HepG2 (cell line): ENCODE data around the gene NOL12. TPM values are rescaled to one million over a fixed set of nuclear protein-coding genes. Genes with fewer than 3 reads are reported as not detected.

Source experiments
- ARHGAP35 ChIP-seq: sonication (generic); formaldehyde crosslinking; IDR thresholded peaks from 2 replicates; pipeline ENCODE4 v1.9.0; 2022; ENCODE audit warnings: mild to moderate bottlenecking, inconsistent platforms, moderate library complexity, missing genetic modification reagents, borderline replicate concordance
- CBFB ChIP-seq: sonication (generic); formaldehyde crosslinking; IDR thresholded peaks from 2 replicates; pipeline ENCODE4 v1.4.0; 2020; ENCODE audit warnings: missing genetic modification reagents
- CENPX ChIP-seq: sonication (generic); formaldehyde crosslinking; IDR thresholded peaks from 2 replicates; pipeline ENCODE4 v1.9.0; 2021; ENCODE audit warnings: mild to moderate bottlenecking, missing genetic modification reagents, moderate library complexity
- DPF2 ChIP-seq: sonication (generic); formaldehyde crosslinking; IDR thresholded peaks from 2 replicates; pipeline ENCODE4 v1.4.0; 2020; ENCODE audit warnings: mild to moderate bottlenecking, low read depth, missing genetic modification reagents, borderline replicate concordance
- GATAD2A ChIP-seq: IDR thresholded peaks from 2 replicates; pipeline ENCODE4 v1.6.1; 2016
- HNRNPH1 ChIP-seq: fragments of 200-400 bp; formaldehyde crosslinking; optimal IDR thresholded peaks from 2 replicates; pipeline ENCODE3; 2017; ENCODE audit warnings: mild to moderate bottlenecking, low read depth, low read length
- MAF1 ChIP-seq: sonication (generic); formaldehyde crosslinking; IDR thresholded peaks from 2 replicates; pipeline ENCODE4 v1.5.0; 2020; ENCODE audit warnings: missing genetic modification reagents, borderline replicate concordance
- MXD1 ChIP-seq: sonication (generic); formaldehyde crosslinking; IDR thresholded peaks from 2 replicates; pipeline ENCODE4 v1.4.0; 2020; ENCODE audit warnings: mild to moderate bottlenecking, missing genetic modification reagents
- PHB2 ChIP-seq: fragments of 450-650 bp; IDR thresholded peaks from 2 replicates; pipeline ENCODE4 v1.6.1; 2018; ENCODE audit not compliant: partially characterized antibody
- SRF ChIP-seq: IDR thresholded peaks from 2 replicates; pipeline ENCODE4 v1.6.1; 2011; ENCODE audit warnings: mild to moderate bottlenecking, low read depth, low read length, moderate library complexity
- TFAP4 ChIP-seq: sonication (generic); IDR thresholded peaks from 2 replicates; pipeline ENCODE4 v1.6.1; 2016; ENCODE audit warnings: low read depth, borderline replicate concordance
- ZNF136 ChIP-seq: sonication (generic); formaldehyde crosslinking; IDR thresholded peaks from 2 replicates; pipeline ENCODE4 v1.8.1; 2022; ENCODE audit warnings: low read depth, mild to moderate bottlenecking, moderate library complexity, missing genetic modification reagents
- ZNF232 ChIP-seq: sonication (generic); formaldehyde crosslinking; IDR thresholded peaks from 2 replicates; pipeline ENCODE4 v1.4.0; 2020; ENCODE audit warnings: missing genetic modification reagents, borderline replicate concordance
- ZNF572 ChIP-seq: sonication (generic); formaldehyde crosslinking; IDR thresholded peaks from 2 replicates; pipeline ENCODE4 v1.5.1; 2020; ENCODE audit warnings: mild to moderate bottlenecking, missing genetic modification reagents
- ZNF713 ChIP-seq: sonication (generic); formaldehyde crosslinking; IDR thresholded peaks from 2 replicates; pipeline ENCODE4 v1.4.0; 2020; ENCODE audit warnings: mild to moderate bottlenecking, missing genetic modification reagents
- polyA plus RNA-seq, 8 experiments: library from polyadenylated mRNA; depleted of rRNA in 3 of 8; stranded (reverse) in 7 of 8; unstranded in 1 of 8; fragments of >200 nt; fragmentation: Illumina TruSeq in 4 of 8; extraction: Trizol in 4 of 8; gene quantifications; 2 replicates each; pipeline versions ENCODE4 v1.2.1 to v1.2.3, GENCODE V29; 2011 to 2016; ENCODE audit warnings: low read depth in 4 of 8, missing spikeins in 1 of 8, mixed read lengths in 1 of 8; ENCODE audit not compliant: insufficient read depth in 1 of 8
- total RNA-seq, 5 experiments: library from RNA; depleted of rRNA; stranded (reverse); fragments of >200 nt; fragmentation: Illumina TruSeq; extraction: Trizol; gene quantifications; 2 replicates each; pipeline ENCODE4 v1.2.3, GENCODE V29; 2016; ENCODE audit warnings: low read depth in 1 of 5
- TF ChIP-seq, protein P1 (sequence below): sonication (generic); formaldehyde crosslinking; conservative IDR thresholded peaks from 2 replicates; pipeline ENCODE4 v1.8.0; 2022; ENCODE audit warnings: low read depth, missing genetic modification reagents
- TF ChIP-seq, protein P2 (sequence below): sonication (generic); formaldehyde crosslinking; IDR thresholded peaks from 2 replicates; pipeline ENCODE4 v1.8.0; 2022; ENCODE audit warnings: missing genetic modification reagents, mild to moderate bottlenecking, moderate library complexity, borderline replicate concordance
- TF ChIP-seq, protein P3 (sequence below): sonication (generic); formaldehyde crosslinking; IDR thresholded peaks from 2 replicates; pipeline ENCODE4 v1.5.1; 2020; ENCODE audit warnings: missing genetic modification reagents, mild to moderate bottlenecking, borderline replicate concordance
- TF ChIP-seq, protein P4 (sequence below): sonication (generic); formaldehyde crosslinking; IDR thresholded peaks from 2 replicates; pipeline ENCODE4 v1.9.0; 2021; ENCODE audit warnings: missing genetic modification reagents, borderline replicate concordance

NOL12 gene
- total and polyA plus RNA-seq, 2 of the 13 experiments (the other 11 are each of a cell fraction or from before 2014, with no cell fraction given), result 14.3 to 31.4 TPM

DNA sequence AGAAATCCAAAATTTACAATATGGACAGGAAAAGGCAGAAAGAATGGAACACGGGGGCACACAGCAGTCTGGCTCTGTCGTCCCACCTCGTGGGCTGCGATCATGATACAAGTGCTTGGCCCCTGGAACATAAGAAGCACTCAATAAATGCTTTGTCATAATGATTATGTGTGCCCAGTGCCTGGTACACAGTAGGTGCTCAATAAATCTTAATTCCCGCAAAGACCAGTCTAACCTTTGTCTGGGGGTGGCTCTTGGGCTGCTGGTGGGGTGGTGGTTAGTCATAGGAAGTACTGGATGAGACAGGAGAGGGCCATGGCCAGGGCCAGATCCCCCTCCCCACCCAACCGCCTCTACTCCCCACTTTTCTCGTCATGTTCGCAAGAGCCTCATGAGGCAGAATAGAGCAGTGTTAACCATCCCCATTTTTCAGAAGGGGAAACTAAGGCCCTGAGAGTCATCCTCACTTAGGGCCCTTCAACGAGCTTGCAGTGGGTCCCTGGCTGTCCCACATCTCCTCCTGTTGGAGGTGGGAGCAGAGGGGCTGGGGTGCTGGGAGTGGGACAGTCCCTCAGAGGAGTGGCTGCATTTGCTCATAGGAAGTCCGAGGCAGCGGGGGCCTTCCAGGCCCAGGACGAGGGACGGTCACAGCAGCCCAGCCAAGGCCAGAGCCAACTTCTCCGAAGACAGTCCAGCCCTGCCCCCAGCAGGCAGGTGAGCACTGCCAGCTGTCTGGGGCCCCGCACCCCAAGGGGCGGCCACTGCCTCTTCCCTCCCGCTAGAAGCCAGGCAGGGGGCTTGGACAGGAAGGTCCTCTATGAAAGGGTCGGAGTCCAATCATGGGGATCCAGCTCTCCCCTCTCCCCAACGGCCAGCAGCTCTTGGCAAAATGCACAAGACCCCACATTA, 46.8 kb downstream of the NOL12 start (continued):
- TF ChIP-seq, protein P1, sequence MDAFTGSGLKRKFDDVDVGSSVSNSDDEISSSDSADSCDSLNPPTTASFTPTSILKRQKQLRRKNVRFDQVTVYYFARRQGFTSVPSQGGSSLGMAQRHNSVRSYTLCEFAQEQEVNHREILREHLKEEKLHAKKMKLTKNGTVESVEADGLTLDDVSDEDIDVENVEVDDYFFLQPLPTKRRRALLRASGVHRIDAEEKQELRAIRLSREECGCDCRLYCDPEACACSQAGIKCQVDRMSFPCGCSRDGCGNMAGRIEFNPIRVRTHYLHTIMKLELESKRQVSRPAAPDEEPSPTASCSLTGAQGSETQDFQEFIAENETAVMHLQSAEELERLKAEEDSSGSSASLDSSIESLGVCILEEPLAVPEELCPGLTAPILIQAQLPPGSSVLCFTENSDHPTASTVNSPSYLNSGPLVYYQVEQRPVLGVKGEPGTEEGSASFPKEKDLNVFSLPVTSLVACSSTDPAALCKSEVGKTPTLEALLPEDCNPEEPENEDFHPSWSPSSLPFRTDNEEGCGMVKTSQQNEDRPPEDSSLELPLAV (CRISPR knock-in tag), result no peak
- no peak for TF ChIP-seq SRF
- no peak for TF ChIP-seq CBFB (CRISPR knock-in tag)
- TF ChIP-seq MAF1 (CRISPR knock-in tag), result no peak
- TF ChIP-seq ARHGAP35 (CRISPR knock-in tag), result no peak
- peak; percentile 78; the same call in 1 of the 2 replicates for TF ChIP-seq TFAP4
- no peak for TF ChIP-seq ZNF713 (CRISPR knock-in tag)
- no peak for TF ChIP-seq PHB2
- TF ChIP-seq HNRNPH1, result no peak
- TF ChIP-seq, protein P2, sequence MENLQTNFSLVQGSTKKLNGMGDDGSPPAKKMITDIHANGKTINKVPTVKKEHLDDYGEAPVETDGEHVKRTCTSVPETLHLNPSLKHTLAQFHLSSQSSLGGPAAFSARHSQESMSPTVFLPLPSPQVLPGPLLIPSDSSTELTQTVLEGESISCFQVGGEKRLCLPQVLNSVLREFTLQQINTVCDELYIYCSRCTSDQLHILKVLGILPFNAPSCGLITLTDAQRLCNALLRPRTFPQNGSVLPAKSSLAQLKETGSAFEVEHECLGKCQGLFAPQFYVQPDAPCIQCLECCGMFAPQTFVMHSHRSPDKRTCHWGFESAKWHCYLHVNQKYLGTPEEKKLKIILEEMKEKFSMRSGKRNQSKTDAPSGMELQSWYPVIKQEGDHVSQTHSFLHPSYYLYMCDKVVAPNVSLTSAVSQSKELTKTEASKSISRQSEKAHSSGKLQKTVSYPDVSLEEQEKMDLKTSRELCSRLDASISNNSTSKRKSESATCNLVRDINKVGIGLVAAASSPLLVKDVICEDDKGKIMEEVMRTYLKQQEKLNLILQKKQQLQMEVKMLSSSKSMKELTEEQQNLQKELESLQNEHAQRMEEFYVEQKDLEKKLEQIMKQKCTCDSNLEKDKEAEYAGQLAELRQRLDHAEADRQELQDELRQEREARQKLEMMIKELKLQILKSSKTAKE (CRISPR knock-in tag), result no peak
- TF ChIP-seq DPF2, result no peak
- TF ChIP-seq, protein P3, sequence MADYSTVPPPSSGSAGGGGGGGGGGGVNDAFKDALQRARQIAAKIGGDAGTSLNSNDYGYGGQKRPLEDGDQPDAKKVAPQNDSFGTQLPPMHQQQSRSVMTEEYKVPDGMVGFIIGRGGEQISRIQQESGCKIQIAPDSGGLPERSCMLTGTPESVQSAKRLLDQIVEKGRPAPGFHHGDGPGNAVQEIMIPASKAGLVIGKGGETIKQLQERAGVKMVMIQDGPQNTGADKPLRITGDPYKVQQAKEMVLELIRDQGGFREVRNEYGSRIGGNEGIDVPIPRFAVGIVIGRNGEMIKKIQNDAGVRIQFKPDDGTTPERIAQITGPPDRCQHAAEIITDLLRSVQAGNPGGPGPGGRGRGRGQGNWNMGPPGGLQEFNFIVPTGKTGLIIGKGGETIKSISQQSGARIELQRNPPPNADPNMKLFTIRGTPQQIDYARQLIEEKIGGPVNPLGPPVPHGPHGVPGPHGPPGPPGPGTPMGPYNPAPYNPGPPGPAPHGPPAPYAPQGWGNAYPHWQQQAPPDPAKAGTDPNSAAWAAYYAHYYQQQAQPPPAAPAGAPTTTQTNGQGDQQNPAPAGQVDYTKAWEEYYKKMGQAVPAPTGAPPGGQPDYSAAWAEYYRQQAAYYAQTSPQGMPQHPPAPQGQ (CRISPR knock-in tag), result no peak
- no peak for TF ChIP-seq GATAD2A (CRISPR knock-in tag)
- TF ChIP-seq CENPX (CRISPR knock-in tag), result no peak
- TF ChIP-seq, protein P4, sequence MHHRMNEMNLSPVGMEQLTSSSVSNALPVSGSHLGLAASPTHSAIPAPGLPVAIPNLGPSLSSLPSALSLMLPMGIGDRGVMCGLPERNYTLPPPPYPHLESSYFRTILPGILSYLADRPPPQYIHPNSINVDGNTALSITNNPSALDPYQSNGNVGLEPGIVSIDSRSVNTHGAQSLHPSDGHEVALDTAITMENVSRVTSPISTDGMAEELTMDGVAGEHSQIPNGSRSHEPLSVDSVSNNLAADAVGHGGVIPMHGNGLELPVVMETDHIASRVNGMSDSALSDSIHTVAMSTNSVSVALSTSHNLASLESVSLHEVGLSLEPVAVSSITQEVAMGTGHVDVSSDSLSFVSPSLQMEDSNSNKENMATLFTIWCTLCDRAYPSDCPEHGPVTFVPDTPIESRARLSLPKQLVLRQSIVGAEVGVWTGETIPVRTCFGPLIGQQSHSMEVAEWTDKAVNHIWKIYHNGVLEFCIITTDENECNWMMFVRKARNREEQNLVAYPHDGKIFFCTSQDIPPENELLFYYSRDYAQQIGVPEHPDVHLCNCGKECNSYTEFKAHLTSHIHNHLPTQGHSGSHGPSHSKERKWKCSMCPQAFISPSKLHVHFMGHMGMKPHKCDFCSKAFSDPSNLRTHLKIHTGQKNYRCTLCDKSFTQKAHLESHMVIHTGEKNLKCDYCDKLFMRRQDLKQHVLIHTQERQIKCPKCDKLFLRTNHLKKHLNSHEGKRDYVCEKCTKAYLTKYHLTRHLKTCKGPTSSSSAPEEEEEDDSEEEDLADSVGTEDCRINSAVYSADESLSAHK (CRISPR knock-in tag), result no peak
- no peak for TF ChIP-seq ZNF136 (CRISPR knock-in tag)
- TF ChIP-seq ZNF572 (CRISPR knock-in tag), result no peak
- no peak for TF ChIP-seq MXD1 (CRISPR knock-in tag)
- no peak for TF ChIP-seq ZNF232
